ENCODE data around the gene PHOX2A. TPM values are rescaled to one million over a fixed set of nuclear protein-coding genes. Genes with fewer than 3 reads are reported as not detected.
"Not testable (repeated sequence)": the region's sequence is repeated elsewhere in the genome, so short reads cannot be mapped to it uniquely, and the experiment has no call there.

Gene PHOX2A
- total RNA-seq, 2 experiments from 2014 or later: not detected

DNA sequence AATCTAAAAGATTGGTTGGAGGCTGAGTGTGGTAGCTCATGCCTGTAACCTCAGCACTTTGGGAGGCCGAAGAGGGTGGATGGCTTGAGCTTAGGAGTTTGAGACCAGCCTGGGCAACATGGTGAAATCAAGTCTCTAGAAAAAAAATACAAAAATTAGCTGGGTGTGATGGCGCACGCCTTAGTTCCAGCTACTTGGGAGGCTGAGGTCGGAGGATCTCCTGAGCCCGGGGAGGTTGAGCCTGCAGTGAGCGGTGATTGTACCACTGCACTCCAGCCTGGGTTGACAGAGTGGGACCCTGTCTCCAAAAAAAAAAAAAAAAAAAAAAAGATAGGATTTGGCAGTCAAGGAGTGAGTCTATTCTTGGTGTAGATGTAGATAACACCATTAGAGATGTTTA lies 41.4 kb downstream of the PHOX2A start:
- ChIA-PET POLR2A (no interaction called here), CTCF (no interaction called here)

DNA sequence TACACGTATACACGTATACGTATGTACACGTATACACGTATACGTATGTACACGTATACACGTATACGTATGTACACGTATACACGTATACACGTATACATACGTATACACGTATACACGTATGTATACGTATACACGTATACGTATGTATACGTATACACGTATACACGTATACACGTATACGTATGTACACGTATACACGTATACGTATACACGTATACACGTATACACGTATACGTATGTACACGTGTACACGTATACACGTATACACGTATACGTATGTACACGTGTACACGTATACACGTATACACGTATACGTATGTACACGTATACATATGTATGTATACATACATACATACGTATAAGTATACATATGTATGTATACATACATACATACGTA lies 42.5 kb downstream of the PHOX2A start:
- POLR2A ChIA-PET, CTCF ChIA-PET: not testable (repeated sequence)

- ChIA-PET POLR2A (no interaction called here), CTCF (no interaction called here)
Measured at GRCh38 chr11:72195518-72196270, 48.3 kb downstream of the PHOX2A start.

- ChIA-PET POLR2A (no interaction called here), CTCF (no interaction called here)
Measured at GRCh38 chr11:72191961-72192381, 52.0 kb downstream of the PHOX2A start, which contains the start of gene FOLR1. Gene FOLR1, plus strand, starts transcription at chr11:72192140. Its CDS starts 34 bp downstream, at chr11:72192174.

DNA sequence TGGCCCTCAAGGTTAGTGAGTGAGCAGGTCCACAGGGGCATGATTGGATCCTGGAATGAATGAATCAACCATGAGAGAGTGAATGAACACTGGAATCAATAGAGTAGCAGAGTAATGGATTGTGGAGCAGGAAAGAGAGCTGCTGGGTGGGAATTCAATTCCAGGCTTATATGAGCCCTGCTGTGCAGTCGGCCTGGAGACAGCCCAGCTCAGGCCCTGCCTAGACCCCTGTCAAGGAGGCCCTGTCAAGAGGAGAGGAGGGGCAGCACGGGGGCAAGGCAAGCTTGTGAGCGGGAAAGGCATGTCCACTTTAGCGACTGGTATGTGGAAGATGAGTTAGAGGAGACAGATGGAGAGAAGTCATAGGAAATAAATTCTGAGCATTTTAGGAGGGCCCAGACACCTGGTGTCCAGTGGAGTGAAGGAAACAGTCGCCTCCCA lies 53.3 kb downstream of the PHOX2A start:
- ChIA-PET POLR2A (no interaction called here), CTCF (interaction anchor here (0.6 kb wide), 1 partner anchor 33 kb away, joined by 4 read pairs; no protein-coding TSS in a partner anchor)

DNA sequence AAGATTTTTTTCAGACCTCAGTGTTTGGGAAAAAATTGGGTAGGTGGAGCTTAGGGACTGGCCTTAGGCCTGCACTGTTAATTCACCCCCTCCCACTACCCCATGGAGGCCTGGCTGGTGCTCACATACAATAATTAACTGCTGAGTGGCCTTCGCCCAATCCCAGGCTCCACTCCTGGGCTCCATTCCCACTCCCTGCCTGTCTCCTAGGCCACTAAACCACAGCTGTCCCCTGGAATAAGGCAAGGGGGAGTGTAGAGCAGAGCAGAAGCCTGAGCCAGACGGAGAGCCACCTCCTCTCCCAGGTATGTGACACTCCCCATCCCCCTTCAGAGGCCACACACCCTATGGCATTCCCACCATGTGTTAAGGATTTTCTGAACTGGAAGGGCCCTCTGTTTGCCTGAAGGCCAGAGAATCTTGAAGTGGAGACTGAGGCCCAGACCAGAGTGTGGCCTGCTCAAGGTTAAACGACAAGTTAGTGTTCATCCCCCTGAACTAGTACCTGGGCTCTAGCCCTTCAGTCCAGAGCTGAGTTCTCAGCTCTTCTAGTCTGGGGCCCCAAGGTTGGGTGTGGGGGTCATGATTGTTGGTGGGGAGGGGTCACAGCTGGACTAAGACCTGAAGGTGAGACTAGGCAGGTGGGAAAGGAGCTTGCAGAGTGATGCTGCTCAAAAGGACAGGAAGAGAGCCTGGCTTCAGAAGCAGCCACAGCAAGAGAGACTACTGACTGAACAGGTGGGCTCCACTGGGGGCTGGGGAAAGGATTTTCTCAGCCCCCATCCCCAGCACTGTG lies 54.3 kb downstream of the PHOX2A start:
- CTCF ChIA-PET: no interaction called here
- POLR2A ChIA-PET: no interaction called here

Other genes starting within 250 kb of the PHOX2A start
- 1 to 10 TPM; 6.6 to 7.9 TPM for gene IL18BP, start 245.3 kb downstream of the PHOX2A start, total RNA-seq
- gene NUMA1, start 163.6 kb downstream of the PHOX2A start, total RNA-seq: 100 to 1,000 TPM; 103 to 110 TPM
- 10 to 100 TPM in 1 of 2 experiments, 1 to 10 TPM in 1; 9.6 to 11.3 TPM for gene LRRC51, start 163.3 kb downstream of the PHOX2A start, total RNA-seq
- gene LAMTOR1, start 140.9 kb downstream of the PHOX2A start, total RNA-seq: 10 to 100 TPM; 66.9 to 77.0 TPM
- gene TOMT, start 138.3 kb downstream of the PHOX2A start, total RNA-seq: not detected
- 10 to 100 TPM; 53.5 to 59.4 TPM for gene ANAPC15, start 131.5 kb downstream of the PHOX2A start, total RNA-seq
- not detected for gene FOLR3, start 108.5 kb downstream of the PHOX2A start, total RNA-seq
- gene FOLR1, start 52.0 kb downstream of the PHOX2A start, total RNA-seq: not detected
- not detected for gene FOLR2, start 27.4 kb downstream of the PHOX2A start, total RNA-seq
- gene INPPL1, start 19.4 kb downstream of the PHOX2A start, total RNA-seq: 100 to 1,000 TPM in 1 of 2 experiments, 10 to 100 TPM in 1; 93.9 to 104 TPM
- gene CLPB, start 190.4 kb upstream of the PHOX2A start, total RNA-seq: 10 to 100 TPM; 43.1 to 43.8 TPM

Measured in activated CD8-positive, alpha-beta memory T cell treated with anti-CD3 and anti-CD28 coated beads for 36 hours (primary cell).